GM12878 (cell line): Measurements from ENCODE around the gene BEAN1. TPM values are rescaled to one million over a fixed set of nuclear protein-coding genes. Genes with fewer than 3 reads are reported as not detected.

Source experiments
- ATAC-seq: fragments of 200-7000 bp; cut with Tn5 transposase; 3 replicates; pipeline ENCODE4 v1.9.1; 2020; ENCODE audit warnings: mild to moderate bottlenecking, moderate library complexity
- BruUV-seq: library from RNA; stranded (reverse); fragments of 400-500 nt; replicated peaks from 2 replicates; lab custom pipeline; 2021; lab: Mats Ljungman, UMichigan
- CTCF ChIA-PET: fragments of 300-600 bp; sonication (Branson Sonifier 250); formaldehyde crosslinking; extraction: SDS; loops from one replicate; lab custom pipeline; 2021; ENCODE audit warnings: inconsistent platforms; lab: Yijun Ruan, JAX
- POLR2A ChIA-PET: fragments of 350-600 bp; formaldehyde crosslinking; extraction: SDS; loops from one replicate; lab custom pipeline; 2021; ENCODE audit warnings: inconsistent platforms; lab: Charles Lee
- RAD21 ChIA-PET: fragments of 300-600 bp; sonication (Branson Sonifier 250); formaldehyde crosslinking; loops from one replicate; lab custom pipeline; 2023; ENCODE audit warnings: antibody characterized with exemption; ENCODE audit not compliant: unreplicated experiment; lab: Charles Lee
- SMC1A ChIA-PET: fragments of 300-600 bp; sonication (Branson Sonifier 250); formaldehyde crosslinking; loops from one replicate; lab custom pipeline; 2023; ENCODE audit not compliant: unreplicated experiment, uncharacterized antibody; lab: Charles Lee
- DNase-seq: peaks from one replicate; pipeline ENCODE4 v3.0.0-alpha.2; 2011; ENCODE audit warnings: low read depth, low spot score
- FAIRE-seq: peaks from 3 replicates; lab custom pipeline; 2011; peaks lifted over from hg19 to GRCh38; lab: Jason Lieb, UNC
- H2AFZ ChIP-seq: 2 replicates; pipeline ENCODE4 v1.6.0; 2011; ENCODE audit warnings: low read depth, low read length, control low read depth; ENCODE audit not compliant: control insufficient read depth
- H3K27ac ChIP-seq: 2 replicates; pipeline ENCODE4 v1.5.1; 2011; ENCODE audit warnings: control low read depth; ENCODE audit not compliant: control insufficient read depth, insufficient read depth
- H3K27me3 ChIP-seq, 2 experiments: replicated peaks in 1 of 2; 2 replicates each; pipeline versions ENCODE4 v1.6.0 to v1.6.1; 2011; ENCODE audit warnings: low read length in 1 of 2; ENCODE audit not compliant: control insufficient read depth in 2 of 2, insufficient read depth in 2 of 2
- H3K36me3 ChIP-seq, 2 experiments: 2 replicates each; pipeline ENCODE4 v1.5.1; 2011; ENCODE audit warnings: low read length in 1 of 2; ENCODE audit not compliant: control insufficient read depth in 2 of 2, insufficient read depth in 2 of 2
- H3K4me1 ChIP-seq: 2 replicates; pipeline ENCODE4 v1.6.1; 2011; ENCODE audit warnings: mild to moderate bottlenecking, low read length, moderate library complexity, mixed read lengths; ENCODE audit not compliant: control insufficient read depth, insufficient read depth
- H3K4me2 ChIP-seq: 2 replicates; pipeline ENCODE4 v1.6.0; 2011; ENCODE audit warnings: control low read depth; ENCODE audit not compliant: control insufficient read depth, insufficient read depth
- H3K4me3 ChIP-seq: fragments of 200-600 bp; sonication (generic); 2 replicates; pipeline ENCODE4 v1.5.1; 2016
- H3K79me2 ChIP-seq: 2 replicates; pipeline ENCODE4 v1.6.0; 2011; ENCODE audit warnings: low read length; ENCODE audit not compliant: control insufficient read depth, insufficient read depth
- H3K9ac ChIP-seq: 2 replicates; pipeline ENCODE4 v1.8.0; 2011; ENCODE audit warnings: low read length, control low read depth, mixed read lengths; ENCODE audit not compliant: control insufficient read depth, insufficient read depth
- H3K9me3 ChIP-seq: replicated peaks from 3 replicates; pipeline ENCODE4 v1.5.1; 2011; ENCODE audit warnings: mild to moderate bottlenecking, low read length; ENCODE audit not compliant: control insufficient read depth, insufficient read depth
- H4K20me1 ChIP-seq: 2 replicates; pipeline ENCODE4 v1.6.0; 2011; ENCODE audit not compliant: control insufficient read depth, insufficient read depth
- BACH1 ChIP-seq: fragments of 450-650 bp; IDR thresholded peaks from 2 replicates; pipeline ENCODE4 v1.6.1; 2017; ENCODE audit warnings: mild to moderate bottlenecking, borderline replicate concordance
- BHLHE40 ChIP-seq, 2 experiments: fragments of 450-650 bp in 1 of 2; IDR thresholded peaks; 2 replicates each; pipeline ENCODE4 v1.6.1; 2011 to 2017; ENCODE audit warnings: low read depth in 2 of 2, borderline replicate concordance in 1 of 2, improper control_type of control experiment in 1 of 2, low read length in 1 of 2, mild to moderate bottlenecking in 1 of 2
- EED ChIP-seq: sonication (generic); IDR thresholded peaks from 2 replicates; pipeline ENCODE4 v1.6.1; 2016; ENCODE audit warnings: antibody characterized with exemption, low read depth
- EP300 ChIP-seq, 2 experiments: fragments of 150-350 bp in 1 of 2; IDR thresholded peaks; 2 replicates each; pipeline ENCODE4 v1.6.1; 2011 to 2012; ENCODE audit warnings: low read depth in 2 of 2, low read length in 2 of 2, borderline replicate concordance in 1 of 2, improper control_type of control experiment in 1 of 2, inconsistent platforms in 1 of 2; ENCODE audit not compliant: control insufficient read depth in 1 of 2
- RBBP5 ChIP-seq: fragments of 200-600 bp; sonication (generic); conservative IDR thresholded peaks from 2 replicates; pipeline ENCODE4 v1.6.1; 2016
- SMAD5 ChIP-seq: IDR thresholded peaks from 2 replicates; pipeline ENCODE4 v1.6.1; 2016; ENCODE audit warnings: antibody characterized with exemption, low read depth
- STAT3 ChIP-seq: IDR thresholded peaks from 2 replicates; pipeline ENCODE4 v1.6.1; 2011; ENCODE audit warnings: low read depth, low read length, improper control_type of control experiment
- ZNF384 ChIP-seq: IDR thresholded peaks from 2 replicates; pipeline ENCODE4 v1.6.1; 2012; ENCODE audit warnings: low read depth, mild to moderate bottlenecking, low read length, improper control_type of control experiment, borderline replicate concordance
- WGBS: methylation state at CpG from one replicate; pipeline ENCODE4 v1.1.6; 2016; ENCODE audit warnings: low lambda C conversion rate; ENCODE audit not compliant: insufficient replicate concordance, insufficient coverage; ENCODE audit errors: missing lambda C conversion rate; 5-methylcytosine and 5-hydroxymethylcytosine counted together
- in situ Hi-C: fragments of 300-500 bp; cut with MboI; formaldehyde crosslinking; loops from 9 replicates; pipeline ENCODE4 v1.14.3; 2018; ENCODE audit warnings: mixed read lengths
- intact Hi-C: fragments of 100-400 bp; cut with micrococcal nuclease; formaldehyde crosslinking; loops from one replicate; pipeline ENCODE4 v1.14.2; 2022; ENCODE audit not compliant: unreplicated experiment
- polyA plus RNA-seq, 11 experiments: library from polyadenylated mRNA; depleted of rRNA in 4 of 11; unstranded in 6 of 11; stranded (reverse) in 5 of 11; fragments of >200 nt; fragmentation: Nextera tagmentation in 4 of 11; fragmentation: Illumina TruSeq in 1 of 11; extraction: Ambion mirVana in 4 of 11; extraction: Trizol in 1 of 11; gene quantifications; 1 replicate in 1 of 11; 2 replicates in 10 of 11; pipeline versions ENCODE4 v1.2.1 to v1.2.3, GENCODE V29; 2011 to 2016; ENCODE audit warnings: inconsistent platforms in 2 of 11, missing spikeins in 2 of 11, low read depth in 1 of 11
- total RNA-seq, 4 experiments: library from RNA; depleted of rRNA in 3 of 4; stranded (reverse); fragments of >200 nt in 3 of 4; fragmentation: Illumina TruSeq in 1 of 4; extraction: Trizol in 1 of 4; gene quantifications; 2 replicates each; pipeline versions ENCODE4 v1.2.1 to v1.2.3, GENCODE V29; 2013 to 2021

Gene BEAN1
- total and polyA plus RNA-seq, 10 of the 15 experiments (the other 5 are each of a cell fraction or from before 2014, with no cell fraction given) = not detected

DNA sequence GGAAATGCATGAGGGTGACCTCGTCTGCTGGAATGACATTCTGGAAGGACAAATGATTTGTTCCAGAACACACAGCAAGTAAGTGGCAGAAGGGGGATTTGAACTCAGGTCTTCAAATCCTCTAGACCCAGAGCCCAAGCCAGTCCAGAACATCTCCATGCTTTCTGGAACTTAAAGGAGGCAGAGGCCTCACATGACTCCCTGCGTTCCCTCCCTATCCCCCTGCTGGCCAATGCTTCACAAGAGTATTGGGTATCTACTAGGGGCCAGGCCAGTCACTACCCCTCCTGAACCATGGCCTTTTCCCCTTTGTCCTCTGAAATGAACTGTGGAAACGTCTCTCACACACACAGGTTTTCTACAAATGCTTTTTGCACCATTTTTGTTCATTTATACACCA, 7.6 kb upstream of the BEAN1 start:
- no peak overlapping the region for H3K27ac ChIP-seq
- ChIA-PET SMC1A (no interaction called here), POLR2A (no interaction called here), CTCF (no interaction called here), RAD21 (no interaction called here)
- H2AFZ ChIP-seq = no peak overlapping the region
- DNase-seq (no peak), ATAC-seq (no peak), FAIRE-seq (no peak)
- 24% methylated on average over 3 of the region's 3 CpGs for WGBS
- H3K36me3 ChIP-seq = no peaks in the 10 kb centered on the region
- no peak for TF ChIP-seq ZNF384
- H4K20me1 ChIP-seq = no peaks in the 10 kb centered on the region
- H3K27me3 ChIP-seq = peaks cover 0 to 2% of the 10 kb centered on the region in 2 experiments; a peak in 3 of 4 replicates
- no TSS peak for BruUV-seq
- no peak overlapping the region for H3K4me2 ChIP-seq
- H3K9ac ChIP-seq = no peak overlapping the region
- H3K79me2 ChIP-seq = no peaks in the 10 kb centered on the region
- H3K9me3 ChIP-seq = peaks cover 5% of the 10 kb centered on the region; the same call in 2 of the 3 replicates
- H3K4me1 ChIP-seq = no peaks in the 10 kb centered on the region
- H3K4me3 ChIP-seq = no peak overlapping the region
- intact Hi-C loops (no loop called here), in situ Hi-C loops (no loop called here)

DNA sequence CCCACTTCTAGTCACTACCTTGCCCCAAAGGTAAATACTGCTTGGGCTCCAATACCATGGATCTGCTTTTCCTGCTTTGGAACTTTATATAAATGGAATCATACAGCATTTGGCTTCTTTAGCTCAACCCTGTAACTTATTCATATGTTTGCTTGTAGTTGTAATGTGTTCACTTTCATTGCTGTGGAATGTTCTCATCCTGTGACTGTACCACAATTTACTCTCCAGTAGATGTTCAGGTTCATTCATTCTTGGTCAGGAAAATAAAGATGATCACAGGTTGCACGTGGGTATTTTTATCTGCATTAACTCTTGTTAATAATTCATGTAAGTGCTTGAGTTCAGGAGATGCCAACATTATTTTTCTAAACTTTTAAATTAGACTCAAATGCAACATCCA, 6.7 kb upstream of the BEAN1 start:
- Histone ChIP-seq H3K27ac (no peak overlapping the region), H3K4me1 (no peaks in the 10 kb centered on the region), H2AFZ (no peak overlapping the region), H3K4me3 (no peak overlapping the region), H3K4me2 (no peak overlapping the region), H3K9me3 (peaks cover 5% of the 10 kb centered on the region; the same call in 2 of the 3 replicates), H3K27me3 (peaks cover 2 to 3% of the 10 kb centered on the region in 2 experiments; a peak in 3 of 4 replicates), H3K36me3 (no peaks in the 10 kb centered on the region), H3K79me2 (no peaks in the 10 kb centered on the region), H4K20me1 (no peaks in the 10 kb centered on the region), H3K9ac (no peak overlapping the region)
- no peak for FAIRE-seq
- POLR2A ChIA-PET = no interaction called here
- 5% methylated on average over 1 of the region's 1 CpG for WGBS
- SMC1A ChIA-PET = interaction anchor here (0.9 kb wide), 1 partner anchor 95 kb away, joined by 3 read pairs; no protein-coding TSS in a partner anchor
- in situ Hi-C loops = no loop called here
- intact Hi-C loops = no loop called here
- RAD21 ChIA-PET = no interaction called here
- BruUV-seq = no TSS peak
- ATAC-seq = no peak
- TF ChIP-seq EP300 (IDR thresholded peaks at IDR 0.05; ENCODE audit: borderline replicate concordance in 1 of 2, control insufficient read depth in 1 of 2, low read depth in 2 of 2, low read length in 2 of 2) (no peak), RBBP5 (no peak), BACH1 (no peak), STAT3 (no peak), EED (no peak), BHLHE40 (IDR thresholded peaks at IDR 0.05; ENCODE audit: borderline replicate concordance in 1 of 2, low read depth in 2 of 2, low read length in 1 of 2) (no peak), SMAD5 (no peak)
- CTCF ChIA-PET = interaction anchor here (1.4 to 1.5 kb wide), 2 partner anchors 10 to 188 kb away, joined by 3 to 4 read pairs; no protein-coding TSS in a partner anchor
- DNase-seq = no peak
